HG03095 (cell line): ENCODE results near the gene CAGE1.

ENCODE experiments used
- ATAC-seq: cut with Tn5 transposase; IDR thresholded peaks from one replicate; pipeline ENCODE4 v1.9.1; 2021; ENCODE audit warnings: moderate library complexity; ENCODE audit not compliant: unreplicated experiment

CAGE1 gene

GRCh38 chr6:7312616-7313504 is 76.7 kb downstream of the CAGE1 start, which contains the start of gene SSR1:
TSS of gene SSR1 (minus strand) at chr6:7313199. CDS start at chr6:7313120, 79 bp downstream.
- peak; percentile 96 for ATAC-seq

GRCh38 chr6:7311917-7312615 is 77.5 kb downstream of the CAGE1 start:
- ATAC-seq: no peak

- ATAC-seq: no peak
Observed at GRCh38 chr6:7311176-7311575, 78.4 kb downstream of the CAGE1 start.

GRCh38 chr6:7309050-7309449 is 80.5 kb downstream of the CAGE1 start:
- no peak for ATAC-seq

- ATAC-seq: no peak
Observed at GRCh38 chr6:7307533-7307932, 82.0 kb downstream of the CAGE1 start.

GRCh38 chr6:7304821-7305220 is 84.7 kb downstream of the CAGE1 start:
- no peak for ATAC-seq

- ATAC-seq: no peak
Observed at GRCh38 chr6:7301702-7302101, 87.8 kb downstream of the CAGE1 start.

GRCh38 chr6:7300926-7301325 is 88.6 kb downstream of the CAGE1 start:
- no peak for ATAC-seq

- ATAC-seq: no peak
Observed at GRCh38 chr6:7298113-7298512, 91.4 kb downstream of the CAGE1 start.

GRCh38 chr6:7296602-7297001 is 92.9 kb downstream of the CAGE1 start:
- no peak for ATAC-seq

- no peak for ATAC-seq
Observed at GRCh38 chr6:7295916-7296315, 93.6 kb downstream of the CAGE1 start.

GRCh38 chr6:7292596-7293255 is 96.8 kb downstream of the CAGE1 start:
- no peak for ATAC-seq

- no peak for ATAC-seq
Observed at GRCh38 chr6:7290079-7290478, 99.5 kb downstream of the CAGE1 start.

GRCh38 chr6:7285416-7285815 is 104.1 kb downstream of the CAGE1 start:
- ATAC-seq: no peak

- ATAC-seq: no peak
Observed at GRCh38 chr6:7283676-7284075, 105.9 kb downstream of the CAGE1 start.

GRCh38 chr6:7282097-7282906 is 107.2 kb downstream of the CAGE1 start:
- ATAC-seq: no peak
